ENCODE data around the gene ZNF646. TPM values are rescaled to one million over a fixed set of nuclear protein-coding genes. Genes with fewer than 3 reads are reported as not detected.

Gene ZNF646, protein sequence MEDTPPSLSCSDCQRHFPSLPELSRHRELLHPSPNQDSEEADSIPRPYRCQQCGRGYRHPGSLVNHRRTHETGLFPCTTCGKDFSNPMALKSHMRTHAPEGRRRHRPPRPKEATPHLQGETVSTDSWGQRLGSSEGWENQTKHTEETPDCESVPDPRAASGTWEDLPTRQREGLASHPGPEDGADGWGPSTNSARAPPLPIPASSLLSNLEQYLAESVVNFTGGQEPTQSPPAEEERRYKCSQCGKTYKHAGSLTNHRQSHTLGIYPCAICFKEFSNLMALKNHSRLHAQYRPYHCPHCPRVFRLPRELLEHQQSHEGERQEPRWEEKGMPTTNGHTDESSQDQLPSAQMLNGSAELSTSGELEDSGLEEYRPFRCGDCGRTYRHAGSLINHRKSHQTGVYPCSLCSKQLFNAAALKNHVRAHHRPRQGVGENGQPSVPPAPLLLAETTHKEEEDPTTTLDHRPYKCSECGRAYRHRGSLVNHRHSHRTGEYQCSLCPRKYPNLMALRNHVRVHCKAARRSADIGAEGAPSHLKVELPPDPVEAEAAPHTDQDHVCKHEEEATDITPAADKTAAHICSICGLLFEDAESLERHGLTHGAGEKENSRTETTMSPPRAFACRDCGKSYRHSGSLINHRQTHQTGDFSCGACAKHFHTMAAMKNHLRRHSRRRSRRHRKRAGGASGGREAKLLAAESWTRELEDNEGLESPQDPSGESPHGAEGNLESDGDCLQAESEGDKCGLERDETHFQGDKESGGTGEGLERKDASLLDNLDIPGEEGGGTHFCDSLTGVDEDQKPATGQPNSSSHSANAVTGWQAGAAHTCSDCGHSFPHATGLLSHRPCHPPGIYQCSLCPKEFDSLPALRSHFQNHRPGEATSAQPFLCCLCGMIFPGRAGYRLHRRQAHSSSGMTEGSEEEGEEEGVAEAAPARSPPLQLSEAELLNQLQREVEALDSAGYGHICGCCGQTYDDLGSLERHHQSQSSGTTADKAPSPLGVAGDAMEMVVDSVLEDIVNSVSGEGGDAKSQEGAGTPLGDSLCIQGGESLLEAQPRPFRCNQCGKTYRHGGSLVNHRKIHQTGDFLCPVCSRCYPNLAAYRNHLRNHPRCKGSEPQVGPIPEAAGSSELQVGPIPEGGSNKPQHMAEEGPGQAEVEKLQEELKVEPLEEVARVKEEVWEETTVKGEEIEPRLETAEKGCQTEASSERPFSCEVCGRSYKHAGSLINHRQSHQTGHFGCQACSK (N-terminal part only)
- 6.2 and 9.1 TPM in 2 replicates for total RNA-seq
- 3.1 and 4.8 TPM in 2 replicates for polyA plus RNA-seq

DNA sequence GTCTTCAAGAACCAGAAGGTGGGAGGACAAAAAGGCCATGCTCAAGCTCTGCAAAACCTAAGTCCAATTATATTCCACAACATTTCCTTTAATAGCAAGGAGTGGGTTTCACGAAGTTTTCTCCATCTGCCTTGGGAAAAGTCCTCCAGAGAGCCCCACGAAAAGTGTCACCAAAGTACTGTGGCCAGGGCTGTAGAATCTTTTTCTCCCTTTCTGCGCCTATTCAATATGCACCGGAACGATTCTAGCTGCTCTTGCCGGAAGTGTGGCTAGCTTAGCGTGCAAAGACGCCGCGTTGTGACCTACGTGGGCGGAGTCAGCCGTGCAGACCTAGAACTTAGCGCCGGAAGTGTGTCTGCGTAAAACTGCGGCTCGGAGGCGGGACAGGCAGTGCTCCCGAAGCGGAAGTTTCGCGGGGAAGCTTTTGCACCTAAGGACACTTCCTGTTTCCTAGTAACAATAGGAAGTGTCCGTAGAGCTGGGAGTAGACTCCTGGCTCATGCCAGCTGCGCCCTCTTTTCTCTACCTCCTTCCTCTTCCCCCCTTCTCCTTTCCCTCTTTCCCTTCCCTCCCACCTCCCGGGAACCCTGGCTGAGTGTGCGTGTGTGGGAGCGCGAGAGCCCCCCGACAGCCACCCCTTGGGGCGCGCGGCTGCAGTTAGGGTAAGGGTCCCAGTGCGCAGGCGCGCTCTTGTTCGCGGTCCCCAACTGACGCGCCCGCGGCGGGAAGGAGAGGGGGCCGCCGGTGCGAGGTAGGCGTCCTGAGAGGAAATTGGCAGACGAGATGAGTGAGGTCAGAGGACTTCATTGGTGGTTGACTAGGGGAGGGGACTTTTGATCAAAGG lies at the start of gene ZNF646, which contains the start of gene ZNF668:
TSS of gene ZNF646 (plus strand) at position 453 of the 844 bp plus-strand sequence. CDS start 1,903 bp downstream, outside the sequence.
TSS of gene ZNF668 (minus strand) at position 271 of the 844 bp plus-strand sequence. CDS start 9,781 bp downstream, outside the sequence.
- peak within 1 kb of the TSS; percentile 90 for H3K4me2 ChIP-seq
- no peaks in the 10 kb centered on the region for H4K20me1 ChIP-seq (ENCODE audit: insufficient read depth, poor library complexity, severe bottlenecking)
- under 1% methylated on average over 46 of the region's 48 CpGs for WGBS (ENCODE audit: low lambda C conversion rate, missing lambda C conversion rate)
- no peaks in the 10 kb centered on the region for H3K36me3 ChIP-seq (replicated peaks; ENCODE audit: insufficient read depth, low read depth)
- H3K79me2 ChIP-seq = peaks cover 74% of the 10 kb centered on the region
- H3K27ac ChIP-seq = peak within 1 kb of the TSS; percentile 99
- no peaks in the 10 kb centered on the region for H3K9me2 ChIP-seq (replicated peaks; ENCODE audit: insufficient read depth)
- DNase-seq (ENCODE audit: low spot score) = peak; percentile 100
- TF ChIP-seq EZH2 (IDR thresholded peaks at IDR 0.05; ENCODE audit: borderline replicate concordance) (no peak), EZH2phosphoT487 (IDR thresholded peaks at IDR 0.05; ENCODE audit: low read depth, severe bottlenecking, unreplicated experiment) (no peak)
- TF ChIP-seq, protein P1, sequence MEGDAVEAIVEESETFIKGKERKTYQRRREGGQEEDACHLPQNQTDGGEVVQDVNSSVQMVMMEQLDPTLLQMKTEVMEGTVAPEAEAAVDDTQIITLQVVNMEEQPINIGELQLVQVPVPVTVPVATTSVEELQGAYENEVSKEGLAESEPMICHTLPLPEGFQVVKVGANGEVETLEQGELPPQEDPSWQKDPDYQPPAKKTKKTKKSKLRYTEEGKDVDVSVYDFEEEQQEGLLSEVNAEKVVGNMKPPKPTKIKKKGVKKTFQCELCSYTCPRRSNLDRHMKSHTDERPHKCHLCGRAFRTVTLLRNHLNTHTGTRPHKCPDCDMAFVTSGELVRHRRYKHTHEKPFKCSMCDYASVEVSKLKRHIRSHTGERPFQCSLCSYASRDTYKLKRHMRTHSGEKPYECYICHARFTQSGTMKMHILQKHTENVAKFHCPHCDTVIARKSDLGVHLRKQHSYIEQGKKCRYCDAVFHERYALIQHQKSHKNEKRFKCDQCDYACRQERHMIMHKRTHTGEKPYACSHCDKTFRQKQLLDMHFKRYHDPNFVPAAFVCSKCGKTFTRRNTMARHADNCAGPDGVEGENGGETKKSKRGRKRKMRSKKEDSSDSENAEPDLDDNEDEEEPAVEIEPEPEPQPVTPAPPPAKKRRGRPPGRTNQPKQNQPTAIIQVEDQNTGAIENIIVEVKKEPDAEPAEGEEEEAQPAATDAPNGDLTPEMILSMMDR (IDR thresholded peaks at IDR 0.05; ENCODE audit: poor library complexity) = no peak
- no peaks in the 10 kb centered on the region for H3K9me3 ChIP-seq (ENCODE audit: low read depth)
- H3K4me1 ChIP-seq (ENCODE audit: insufficient read depth) = peaks cover 10% of the 10 kb centered on the region
- H3K4me3 ChIP-seq = peak within 1 kb of the TSS; percentile 85
- peak within 1 kb of the TSS; percentile 80 for H2AFZ ChIP-seq
- no peaks in the 10 kb centered on the region for H3K27me3 ChIP-seq

DNA sequence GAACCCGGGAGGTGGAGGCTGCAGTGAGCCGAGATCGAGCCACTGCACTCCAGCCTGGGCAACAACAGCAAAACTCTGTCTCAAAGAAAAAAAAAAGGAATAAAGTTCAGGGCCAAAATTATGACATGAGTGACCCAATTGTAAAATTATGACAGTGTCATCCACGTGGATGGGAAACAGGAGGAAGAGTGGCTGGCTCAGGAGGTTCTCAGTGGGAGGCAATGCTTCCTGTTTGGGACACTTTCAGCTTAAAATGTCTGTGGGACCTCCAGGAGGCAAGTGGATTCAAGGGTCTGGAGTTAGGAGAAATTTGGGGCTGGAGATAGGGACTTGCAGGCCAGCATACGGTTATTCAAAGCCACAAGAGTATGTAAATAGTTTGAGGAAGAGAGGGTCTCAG lies 48.9 kb upstream of the ZNF646 start:
- Histone ChIP-seq H3K9me3 (ENCODE audit: low read depth) (no peaks in the 10 kb centered on the region), H3K9me2 (replicated peaks; ENCODE audit: insufficient read depth) (no peaks in the 10 kb centered on the region), H3K4me2 (no peak overlapping the region), H3K4me1 (ENCODE audit: insufficient read depth) (no peaks in the 10 kb centered on the region), H3K79me2 (no peaks in the 10 kb centered on the region), H3K27ac (no peak overlapping the region), H2AFZ (no peak overlapping the region), H3K4me3 (no peak overlapping the region), H3K36me3 (replicated peaks; ENCODE audit: insufficient read depth, low read depth) (no peaks in the 10 kb centered on the region), H4K20me1 (ENCODE audit: insufficient read depth, poor library complexity, severe bottlenecking) (no peaks in the 10 kb centered on the region), H3K27me3 (no peaks in the 10 kb centered on the region)
- WGBS (ENCODE audit: low lambda C conversion rate, missing lambda C conversion rate) = 86% methylated on average over 5 of the region's 5 CpGs
- TF ChIP-seq, protein P1 (IDR thresholded peaks at IDR 0.05; ENCODE audit: poor library complexity) = no peak
- TF ChIP-seq EZH2phosphoT487 (IDR thresholded peaks at IDR 0.05; ENCODE audit: low read depth, severe bottlenecking, unreplicated experiment) = no peak
- no peak for TF ChIP-seq EZH2 (IDR thresholded peaks at IDR 0.05; ENCODE audit: borderline replicate concordance)
- DNase-seq (ENCODE audit: low spot score) = no peak

DNA sequence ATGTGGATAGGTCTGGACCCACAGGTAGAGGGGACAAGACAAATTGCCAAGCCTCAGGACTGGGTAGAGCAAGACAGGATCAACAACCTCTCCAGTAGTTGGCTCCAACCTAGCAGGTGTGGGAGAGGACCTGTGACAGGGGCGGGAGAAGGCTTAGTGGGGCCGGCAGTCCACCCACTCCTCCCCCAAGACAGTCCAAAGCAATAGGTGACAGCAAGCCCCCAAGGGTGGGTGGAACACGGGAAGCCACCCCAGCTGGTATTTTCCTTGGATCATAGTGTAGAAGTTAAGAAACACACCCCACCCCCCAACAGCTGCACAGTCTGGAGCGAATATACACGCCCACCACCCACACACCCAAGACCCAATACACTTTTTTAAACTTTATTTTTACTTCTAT lies 45.0 kb upstream of the ZNF646 start:
- Histone ChIP-seq H3K9me3 (ENCODE audit: low read depth) (no peaks in the 10 kb centered on the region), H2AFZ (no peak overlapping the region)

More for the DNA sequence above, 45.0 kb upstream of the ZNF646 start:
- Histone ChIP-seq H3K4me3 (no peak overlapping the region), H3K4me1 (ENCODE audit: insufficient read depth) (no peaks in the 10 kb centered on the region), H3K36me3 (replicated peaks; ENCODE audit: insufficient read depth, low read depth) (no peaks in the 10 kb centered on the region), H4K20me1 (ENCODE audit: insufficient read depth, poor library complexity, severe bottlenecking) (peaks cover under 1% of the 10 kb centered on the region), H3K27me3 (no peaks in the 10 kb centered on the region), H3K79me2 (no peaks in the 10 kb centered on the region), H3K27ac (no peak overlapping the region), H3K9me2 (replicated peaks; ENCODE audit: insufficient read depth) (no peaks in the 10 kb centered on the region), H3K4me2 (no peak overlapping the region)
- WGBS (ENCODE audit: low lambda C conversion rate, missing lambda C conversion rate) = 92% methylated on average over 5 of the region's 5 CpGs
- TF ChIP-seq EZH2phosphoT487 (IDR thresholded peaks at IDR 0.05; ENCODE audit: low read depth, severe bottlenecking, unreplicated experiment) (no peak), EZH2 (IDR thresholded peaks at IDR 0.05; ENCODE audit: borderline replicate concordance) (no peak)
- TF ChIP-seq, protein P1 (IDR thresholded peaks at IDR 0.05; ENCODE audit: poor library complexity) = no peak
- no peak for DNase-seq (ENCODE audit: low spot score)
